ENCODE data around the gene LACTB.

GRCh38 chr15:63156755-63157117 is 35.1 kb downstream of the LACTB start:
- no peak for TF ChIP-seq ZFP82 (CRISPR knock-in tag; IDR thresholded peaks at IDR 0.05; ENCODE audit: borderline replicate concordance)
- TF ChIP-seq HDAC6 (IDR thresholded peaks at IDR 0.05; ENCODE audit: low read depth, low read length): no peak
- TF ChIP-seq TOPORS (CRISPR knock-in tag; IDR thresholded peaks at IDR 0.05): no peak
- no peak for TF ChIP-seq ZNF879 (CRISPR knock-in tag; IDR thresholded peaks at IDR 0.05)
- TF ChIP-seq ZC3H4 (CRISPR knock-in tag; IDR thresholded peaks at IDR 0.05; ENCODE audit: borderline replicate concordance): no peak
- no peak for TF ChIP-seq GLI4 (CRISPR knock-in tag; IDR thresholded peaks at IDR 0.05; ENCODE audit: borderline replicate concordance)
- no peak for TF ChIP-seq SP2 (CRISPR knock-in tag; IDR thresholded peaks at IDR 0.05)
- TF ChIP-seq U2AF1 (optimal IDR thresholded peaks at IDR 0.05; ENCODE audit: low read depth, low read length): no peak

All from HepG2 (cell line).